Choroid plexus epithelial cell (primary cell): Measurements from ENCODE around the gene PPP6R2.

Source experiments
- DNase-seq: peaks from one replicate; pipeline ENCODE4 v3.0.0-alpha.2; 2010; ENCODE audit warnings: low read depth
- H3K4me3 ChIP-seq: 2 replicates; pipeline ENCODE4 v1.5.1; 2011; ENCODE audit warnings: low read depth, mild to moderate bottlenecking, control low read depth, low read length, moderate library complexity
- CTCF ChIP-seq: conservative IDR thresholded peaks from 2 replicates; pipeline ENCODE4 v1.5.1; 2011; ENCODE audit warnings: low read depth, mild to moderate bottlenecking, control low read depth, inconsistent platforms, low read length, moderate library complexity

Gene PPP6R2

GRCh38 chr22:50414476-50415248 is 71.5 kb downstream of the PPP6R2 start:
- H3K4me3 ChIP-seq = no peak overlapping the region
- DNase-seq = no peak
- TF ChIP-seq CTCF = no peak

GRCh38 chr22:50415426-50415825 is 72.3 kb downstream of the PPP6R2 start:
- no peak for DNase-seq
- no peak overlapping the region for H3K4me3 ChIP-seq
- no peak for TF ChIP-seq CTCF

DNA sequence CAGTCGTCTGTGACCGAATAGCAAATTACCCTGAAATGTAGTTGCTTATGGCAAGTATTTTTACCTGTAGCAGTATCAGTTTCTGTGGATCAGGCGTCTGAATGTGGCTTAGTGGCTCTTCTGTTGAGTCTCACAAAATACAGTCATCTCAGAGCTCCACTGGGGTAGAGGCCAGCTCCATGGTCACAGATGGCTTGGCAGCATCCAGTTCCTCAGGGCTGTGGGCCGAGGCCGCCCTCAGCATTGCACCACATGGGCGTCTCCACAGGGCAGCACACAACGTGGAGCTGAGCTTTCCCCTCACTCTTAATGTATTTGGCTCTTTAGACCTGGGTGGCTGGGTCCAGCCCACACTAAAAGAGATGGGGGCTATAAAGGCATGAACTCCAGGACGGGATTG is 73.9 kb downstream of the PPP6R2 start:
- no peak for DNase-seq
- no peak overlapping the region for H3K4me3 ChIP-seq
- no peak for TF ChIP-seq CTCF

DNA sequence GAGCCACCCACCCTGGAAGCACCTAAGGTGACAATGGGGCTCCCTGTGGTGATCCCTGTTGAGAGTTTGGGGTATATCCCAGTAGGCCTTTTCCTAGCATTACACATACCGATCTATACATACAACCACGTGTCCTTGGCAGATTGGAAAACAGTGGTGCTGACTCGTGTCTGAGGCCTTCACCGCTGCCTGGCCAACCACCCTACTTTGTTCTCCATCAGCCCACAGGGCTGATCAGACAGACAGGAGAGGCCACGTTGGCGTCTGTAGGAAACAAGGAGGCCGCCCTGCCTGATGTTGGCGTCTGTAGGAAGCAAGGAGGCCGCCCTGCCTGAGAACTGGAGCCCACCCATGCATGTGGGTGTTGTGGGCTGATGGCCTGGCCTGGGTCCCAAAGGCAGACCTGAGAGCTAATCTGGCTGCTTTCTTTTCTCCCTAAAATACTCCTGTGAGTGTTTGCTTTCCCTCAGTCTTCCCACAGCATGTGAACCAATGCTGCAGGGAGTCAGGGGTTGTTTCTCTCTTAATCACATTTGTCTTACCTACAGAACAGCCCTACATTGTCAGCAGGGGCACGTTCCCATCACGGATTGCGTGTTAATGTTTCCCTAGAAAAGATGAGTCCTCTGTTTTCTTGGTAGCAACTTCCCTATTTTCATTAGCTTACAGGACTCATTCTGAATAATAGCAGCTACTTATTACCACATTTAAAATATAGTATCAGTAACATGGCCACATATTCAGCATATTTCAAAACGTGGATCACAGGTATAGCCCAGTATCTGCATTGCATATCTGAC is 74.5 kb downstream of the PPP6R2 start:
- no peak overlapping the region for H3K4me3 ChIP-seq
- TF ChIP-seq CTCF = no peak
- no peak for DNase-seq

- no peak overlapping the region for H3K4me3 ChIP-seq
- no peak for DNase-seq
- TF ChIP-seq CTCF = no peak
Observed at GRCh38 chr22:50418624-50419023, 75.5 kb downstream of the PPP6R2 start.

GRCh38 chr22:50419116-50419515 is 76.0 kb downstream of the PPP6R2 start:
- no peak for TF ChIP-seq CTCF

More at GRCh38 chr22:50419116-50419515, 76.0 kb downstream of the PPP6R2 start:
- DNase-seq = no peak
- no peak overlapping the region for H3K4me3 ChIP-seq
